Middle frontal gyrus (tissue), 1 donor: Measurements from ENCODE around the gene CDY2A.
"Not testable (repeated sequence)": the region's sequence is repeated elsewhere in the genome, so short reads cannot be mapped to it uniquely, and the experiment has no call there.

Experiments
- DNase-seq: peaks from one replicate; pipeline ENCODE4 v3.0.0-alpha.2; 2015; ENCODE audit warnings: low spot score; ENCODE audit errors: extremely low spot score

Gene CDY2A

GRCh38 chrY:18025487-18025886 is at the start of gene CDY2A:
TSS of gene CDY2A (plus strand) at chrY:18025787. CDS start at chrY:18026115, 328 bp downstream.
- not testable (repeated sequence) for DNase-seq

GRCh38 chrY:17997586-17997985 is 28.0 kb upstream of the CDY2A start:
- not testable (repeated sequence) for DNase-seq

GRCh38 chrY:17998266-17998665 is 27.3 kb upstream of the CDY2A start:
- not testable (repeated sequence) for DNase-seq

- not testable (repeated sequence) for DNase-seq
These were observed 1.7 kb upstream of the CDY2A start for GRCh38 chrY:18023897-18024296.

GRCh38 chrY:18028845-18029244 is 3.3 kb downstream of the CDY2A start:
- DNase-seq = not testable (repeated sequence)

GRCh38 chrY:18030178-18030577 is 4.6 kb downstream of the CDY2A start:
- not testable (repeated sequence) for DNase-seq

GRCh38 chrY:18034100-18034814 is 8.7 kb downstream of the CDY2A start:
- not testable (repeated sequence) for DNase-seq

GRCh38 chrY:18034864-18035263 is 9.3 kb downstream of the CDY2A start:
- not testable (repeated sequence) for DNase-seq

- DNase-seq = not testable (repeated sequence)
These were observed 19.4 kb downstream of the CDY2A start for GRCh38 chrY:18044990-18045389.

GRCh38 chrY:18048149-18049040 is 22.8 kb downstream of the CDY2A start:
- DNase-seq = not testable (repeated sequence)

GRCh38 chrY:18049061-18049460 is 23.5 kb downstream of the CDY2A start:
- DNase-seq = not testable (repeated sequence)

GRCh38 chrY:18056473-18056872 is 30.9 kb downstream of the CDY2A start:
- not testable (repeated sequence) for DNase-seq

- not testable (repeated sequence) for DNase-seq
These were observed 47.9 kb downstream of the CDY2A start for GRCh38 chrY:18073464-18073863.
